ENCODE data around the gene KRT20.
"Not testable (repeated sequence)": the region's sequence is repeated elsewhere in the genome, so short reads cannot be mapped to it uniquely, and the experiment has no call there.

KRT20 gene, protein sequence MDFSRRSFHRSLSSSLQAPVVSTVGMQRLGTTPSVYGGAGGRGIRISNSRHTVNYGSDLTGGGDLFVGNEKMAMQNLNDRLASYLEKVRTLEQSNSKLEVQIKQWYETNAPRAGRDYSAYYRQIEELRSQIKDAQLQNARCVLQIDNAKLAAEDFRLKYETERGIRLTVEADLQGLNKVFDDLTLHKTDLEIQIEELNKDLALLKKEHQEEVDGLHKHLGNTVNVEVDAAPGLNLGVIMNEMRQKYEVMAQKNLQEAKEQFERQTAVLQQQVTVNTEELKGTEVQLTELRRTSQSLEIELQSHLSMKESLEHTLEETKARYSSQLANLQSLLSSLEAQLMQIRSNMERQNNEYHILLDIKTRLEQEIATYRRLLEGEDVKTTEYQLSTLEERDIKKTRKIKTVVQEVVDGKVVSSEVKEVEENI

DNA sequence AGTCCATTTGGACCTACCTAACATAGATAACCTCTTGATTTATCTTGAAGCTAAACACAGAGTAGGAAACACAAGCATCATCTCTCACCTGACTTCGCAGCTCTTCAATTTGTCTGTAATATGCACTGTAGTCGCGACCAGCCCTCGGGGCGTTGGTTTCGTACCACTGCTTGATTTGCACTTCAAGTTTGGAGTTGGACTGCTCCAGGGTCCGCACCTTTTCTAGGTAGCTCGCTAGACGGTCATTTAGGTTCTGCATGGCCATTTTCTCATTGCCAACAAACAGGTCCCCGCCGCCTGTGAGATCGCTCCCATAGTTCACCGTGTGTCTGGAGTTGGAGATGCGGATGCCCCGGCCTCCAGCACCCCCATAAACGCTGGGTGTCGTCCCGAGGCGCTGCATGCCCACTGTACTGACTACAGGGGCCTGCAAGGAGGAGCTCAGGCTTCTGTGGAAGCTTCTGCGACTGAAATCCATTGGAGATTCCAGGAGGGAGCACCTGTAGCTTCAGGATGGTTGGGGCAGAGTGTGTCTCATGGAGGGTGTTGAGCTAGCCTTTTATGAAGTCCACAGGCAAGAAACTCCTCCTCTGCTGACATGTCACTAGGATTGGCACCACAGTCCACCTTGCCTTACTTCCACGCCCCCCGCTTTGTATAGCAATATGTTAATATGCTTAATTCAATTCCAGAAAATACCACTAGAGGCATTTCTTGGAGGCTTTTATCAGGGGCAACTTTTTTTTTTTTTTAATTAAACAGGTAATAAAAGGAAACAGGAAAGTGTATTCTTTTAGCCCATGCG is at the start of gene KRT20:
TSS of gene KRT20 (minus strand) at position 535 of the 805 bp plus-strand sequence. CDS start at position 478, 57 bp downstream.
- peak; percentile 1 for DNase-seq

DNA sequence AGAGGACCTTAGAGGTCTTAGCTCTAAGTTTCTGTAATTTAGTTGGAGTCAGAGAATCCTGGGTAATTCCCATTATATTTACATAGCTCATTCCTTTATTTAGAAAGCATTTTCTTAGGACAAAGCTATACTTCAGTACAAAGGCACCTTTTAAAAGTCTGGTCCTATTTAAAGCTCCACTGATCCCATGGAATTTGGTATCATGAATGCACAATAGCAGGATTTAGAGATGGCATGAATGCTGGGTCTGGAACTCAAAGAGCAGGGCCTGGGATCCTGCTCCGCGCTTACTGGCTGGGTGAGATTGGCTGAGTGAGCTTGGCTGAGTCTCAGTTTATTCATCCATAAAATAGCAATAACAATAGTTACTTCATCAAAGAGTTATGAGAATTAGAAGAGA is 47.6 kb upstream of the KRT20 start:
- no peak for DNase-seq

DNA sequence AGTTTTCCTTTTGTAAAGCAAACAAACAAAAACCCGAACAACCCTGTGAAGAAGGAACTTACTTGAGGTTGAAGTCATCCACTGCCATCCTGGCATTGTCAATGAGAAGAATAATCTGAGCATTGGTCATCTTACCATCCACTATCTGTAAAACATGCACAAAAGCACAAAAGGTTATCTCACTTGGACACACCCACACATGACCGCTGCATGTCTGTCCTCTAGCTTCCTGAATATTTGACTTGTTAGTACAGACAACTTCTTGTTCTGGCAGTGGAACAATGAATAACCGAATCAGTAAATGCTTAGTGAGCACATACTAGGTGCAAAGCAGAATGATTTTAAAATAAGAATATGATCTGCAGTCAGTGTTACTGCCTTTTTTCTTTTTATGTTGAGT is 46.3 kb upstream of the KRT20 start:
- DNase-seq, result no peak

DNA sequence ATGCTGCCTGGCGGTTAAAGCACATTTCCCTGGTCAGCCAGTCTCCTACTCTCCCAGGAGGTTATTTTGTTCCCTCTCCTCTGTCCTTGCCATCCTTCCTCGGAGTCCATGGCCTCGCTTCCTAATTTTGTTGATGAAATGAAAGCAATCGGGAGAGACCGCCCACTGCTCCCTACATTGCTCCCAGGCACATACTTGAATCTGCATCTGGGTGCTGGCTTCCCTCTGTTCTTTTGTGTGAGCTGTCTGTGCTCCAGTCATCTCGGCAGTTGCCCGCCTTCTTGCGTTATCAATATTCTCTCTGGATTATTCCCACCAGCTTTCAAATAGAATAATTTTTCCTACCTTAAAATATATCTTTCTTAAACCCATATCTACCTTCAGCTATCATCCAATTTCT is 41.3 kb upstream of the KRT20 start:
- no peak for DNase-seq

DNA sequence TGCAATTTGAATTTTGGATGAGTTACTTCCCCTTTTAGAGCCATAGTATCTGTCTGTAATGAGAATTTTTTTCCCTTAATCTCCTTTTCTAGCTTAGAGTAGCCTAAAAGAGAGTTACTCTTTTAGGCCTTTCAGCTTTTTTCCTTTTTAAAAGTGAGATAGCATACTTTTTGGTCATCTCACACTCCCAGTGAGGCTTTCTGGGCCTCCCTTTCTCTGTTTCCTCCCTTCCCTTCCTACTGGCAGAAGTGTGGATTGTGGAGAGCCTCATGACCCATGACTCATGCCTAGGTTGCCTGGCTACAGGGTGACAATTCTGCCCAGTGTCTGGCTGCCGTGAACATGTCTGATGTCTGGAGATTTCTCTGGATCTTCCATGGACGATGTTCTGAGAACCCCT is 37.2 kb upstream of the KRT20 start:
- no peak for DNase-seq

DNA sequence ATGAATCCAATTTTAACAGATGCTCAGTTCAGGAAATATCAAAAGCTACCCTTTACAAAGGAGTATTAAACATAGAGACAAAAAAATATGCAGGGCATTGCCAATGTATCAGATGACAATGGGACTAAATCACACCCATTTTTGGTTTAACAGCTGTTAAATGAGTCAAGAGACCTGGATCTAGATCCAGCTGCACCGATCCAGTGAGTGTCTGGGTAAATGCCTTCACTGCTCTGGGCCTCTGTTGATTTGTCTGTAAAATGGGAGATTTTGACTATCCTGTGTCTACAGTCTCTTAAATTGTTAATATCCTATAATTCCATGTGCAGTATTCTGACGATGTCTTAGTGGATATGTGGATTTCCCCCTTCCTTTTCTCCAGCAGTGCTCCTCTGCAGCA is 36.0 kb upstream of the KRT20 start:
- DNase-seq, result no peak

DNA sequence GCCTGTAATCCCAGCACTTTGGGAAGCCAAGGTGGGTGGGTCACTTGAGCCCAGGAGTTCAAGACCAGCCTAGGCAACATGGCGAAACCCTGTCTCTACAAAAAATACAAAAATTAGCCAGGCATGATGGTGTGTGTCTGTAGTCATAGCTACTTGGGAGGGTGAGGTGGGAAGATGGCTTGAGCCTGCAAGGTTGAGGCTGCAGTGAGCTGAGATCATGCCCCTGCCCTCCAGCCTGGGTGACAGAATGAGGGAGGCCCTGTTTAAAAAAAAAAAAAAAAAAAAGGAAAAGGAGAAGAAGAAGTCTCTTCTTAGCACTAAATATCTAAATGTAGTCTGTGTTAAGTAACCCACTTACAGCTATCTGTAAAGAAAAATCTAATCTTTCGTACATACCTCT is 32.1 kb upstream of the KRT20 start:
- not testable (repeated sequence) for DNase-seq

DNA sequence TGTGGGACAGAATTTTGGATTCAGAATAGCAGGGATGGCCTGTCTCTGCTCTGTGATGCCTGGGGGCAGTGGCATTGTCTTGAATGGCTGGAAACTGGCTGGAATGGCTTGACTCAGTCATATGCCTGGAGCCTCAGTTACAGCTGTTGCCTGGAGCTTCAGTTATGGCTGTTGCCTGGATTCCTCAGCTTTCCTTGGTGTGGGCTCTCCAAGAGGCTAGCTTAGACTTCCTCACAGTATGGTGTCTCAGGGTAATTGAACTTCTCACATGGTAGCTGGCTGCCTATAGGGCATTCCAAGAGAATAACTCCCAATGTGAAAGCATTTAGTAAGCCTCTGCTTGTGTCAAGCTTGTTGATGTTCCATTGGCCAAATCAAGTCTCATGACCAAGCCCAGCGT is 31.3 kb upstream of the KRT20 start:
- no peak for DNase-seq

DNA sequence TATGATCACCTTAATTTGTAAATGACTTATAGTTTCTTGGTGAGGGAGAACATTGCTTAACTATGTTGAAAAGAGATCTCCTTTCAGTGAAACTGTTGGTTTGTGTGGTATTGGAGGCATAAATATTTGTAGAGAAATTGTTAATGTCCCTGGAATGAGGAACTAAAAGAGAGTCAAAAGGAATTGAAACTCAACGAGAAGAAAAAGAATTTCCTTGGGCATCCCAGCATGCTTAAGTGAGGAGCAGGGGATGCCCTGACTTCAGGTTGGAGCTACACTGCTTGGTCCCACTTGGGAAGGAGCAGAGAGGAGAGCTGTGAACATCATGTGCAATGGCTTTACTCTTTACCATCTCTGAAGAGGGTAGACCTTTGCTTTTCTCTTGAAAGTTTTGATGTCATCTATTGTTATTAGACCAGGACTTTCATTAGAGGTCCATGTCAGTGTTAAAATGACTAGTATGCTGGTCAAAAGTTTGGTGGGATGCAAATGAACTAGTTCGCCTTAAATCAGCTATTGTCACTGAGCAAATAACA is 30.7 kb upstream of the KRT20 start:
- DNase-seq, result no peak

DNA sequence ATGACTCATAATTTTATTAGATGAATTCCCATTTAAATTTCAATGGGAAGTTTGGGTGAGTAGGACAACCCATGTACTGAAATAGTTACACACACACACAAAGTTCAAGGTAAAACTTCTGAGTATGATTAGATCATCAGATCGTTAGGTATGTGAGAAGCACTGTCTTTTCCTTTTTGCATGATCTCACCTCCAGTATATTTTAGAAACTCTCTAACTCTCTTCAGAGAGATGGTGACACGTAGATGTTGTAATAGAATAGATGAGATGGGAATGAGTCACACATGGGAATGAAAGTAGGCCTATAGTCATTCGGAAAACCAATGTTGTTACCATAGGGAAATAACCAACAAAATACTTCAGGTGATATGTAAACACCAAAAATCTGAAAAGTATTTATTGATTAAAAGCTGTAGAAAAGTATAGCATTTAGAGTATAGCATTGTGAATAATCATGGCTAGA is 30.2 kb upstream of the KRT20 start:
- DNase-seq, result no peak

DNA sequence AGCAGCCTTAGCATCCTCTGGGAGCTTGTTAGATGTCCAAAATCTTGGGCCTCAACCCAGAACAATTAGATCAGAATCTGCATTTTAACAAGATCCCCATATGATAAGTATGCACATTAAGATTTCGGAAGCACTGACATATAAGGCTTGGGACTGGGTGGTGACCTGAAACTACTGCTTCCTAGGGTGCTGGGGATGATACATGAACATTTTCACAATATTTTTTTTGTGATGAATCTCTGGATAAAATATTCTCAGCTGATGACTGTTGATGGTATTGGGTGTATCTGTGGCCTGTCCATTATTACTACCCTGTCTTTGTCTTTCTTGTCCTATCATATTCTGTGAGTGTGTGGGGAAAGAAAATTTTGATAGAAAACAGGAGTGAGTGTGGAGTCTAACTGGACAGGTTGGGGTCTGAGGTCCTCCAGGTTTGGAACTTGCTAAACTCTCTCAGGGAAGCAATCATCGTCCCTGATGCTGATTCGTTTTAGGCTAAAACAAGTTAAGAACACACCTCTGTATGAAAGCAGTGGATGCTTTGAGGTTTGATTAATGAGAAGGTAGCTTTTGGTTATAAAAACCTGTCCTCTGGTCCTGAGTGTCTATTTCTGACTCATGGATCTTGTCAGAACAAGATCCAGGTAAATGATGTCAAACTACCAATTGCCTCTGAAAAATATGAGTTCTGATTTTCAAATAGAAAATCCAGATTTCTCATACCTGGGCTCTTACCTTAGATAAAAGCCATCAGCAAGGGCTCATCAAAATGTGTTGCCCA is 29.2 kb upstream of the KRT20 start:
- DNase-seq, result no peak

DNA sequence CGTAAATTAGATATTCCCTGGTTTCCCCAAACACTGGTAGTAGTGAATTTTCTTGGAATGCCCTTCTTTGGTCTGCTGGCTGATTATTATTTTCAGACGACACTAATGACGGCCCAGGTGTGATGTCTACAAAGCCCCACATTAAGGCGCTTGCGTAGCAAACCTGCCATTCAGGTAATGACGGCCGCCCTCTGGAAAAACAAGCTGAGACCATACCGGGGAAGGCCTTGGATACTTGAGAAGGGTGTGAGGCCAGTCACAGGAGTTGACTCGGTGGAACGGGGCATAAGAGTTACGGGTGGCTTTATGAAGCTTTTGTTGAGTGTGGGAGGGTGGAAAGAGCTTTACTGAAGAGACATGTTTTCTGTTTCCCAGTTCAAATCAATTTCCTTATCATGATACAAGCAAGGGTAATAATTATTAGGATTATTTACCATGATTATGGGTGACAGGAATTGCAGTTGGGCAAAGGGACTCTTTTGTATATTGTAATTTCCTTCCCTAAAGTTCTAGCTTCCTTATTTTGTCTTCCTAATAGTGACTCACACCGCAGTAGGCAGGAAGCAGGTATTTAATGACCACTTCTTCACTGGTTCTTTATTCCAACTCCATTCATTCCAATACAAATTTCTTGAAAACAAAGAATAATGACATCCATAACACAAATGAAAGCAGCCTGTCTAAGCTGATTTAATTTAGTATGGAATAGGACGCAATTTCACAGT is 27.6 kb upstream of the KRT20 start:
- DNase-seq, result no peak

DNA sequence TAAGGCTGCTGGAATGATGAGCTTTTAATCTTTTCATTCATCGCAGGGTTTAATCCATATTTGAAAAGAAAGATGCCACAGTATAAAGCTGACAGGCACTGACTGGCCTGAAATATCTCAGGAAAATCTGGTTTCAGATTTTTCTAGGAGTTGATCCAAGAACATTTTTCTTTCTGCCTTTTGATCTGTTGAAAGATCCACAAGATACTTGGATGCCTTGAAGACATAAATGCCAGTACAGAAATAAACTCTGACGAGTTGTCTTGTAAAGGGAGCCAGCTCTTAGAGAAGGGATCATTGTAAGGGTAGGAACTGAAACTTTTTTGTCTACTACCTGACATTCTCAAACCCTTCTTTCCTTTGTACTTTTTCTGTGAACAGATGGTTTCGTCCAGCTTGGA is 25.4 kb upstream of the KRT20 start:
- DNase-seq, result no peak

DNA sequence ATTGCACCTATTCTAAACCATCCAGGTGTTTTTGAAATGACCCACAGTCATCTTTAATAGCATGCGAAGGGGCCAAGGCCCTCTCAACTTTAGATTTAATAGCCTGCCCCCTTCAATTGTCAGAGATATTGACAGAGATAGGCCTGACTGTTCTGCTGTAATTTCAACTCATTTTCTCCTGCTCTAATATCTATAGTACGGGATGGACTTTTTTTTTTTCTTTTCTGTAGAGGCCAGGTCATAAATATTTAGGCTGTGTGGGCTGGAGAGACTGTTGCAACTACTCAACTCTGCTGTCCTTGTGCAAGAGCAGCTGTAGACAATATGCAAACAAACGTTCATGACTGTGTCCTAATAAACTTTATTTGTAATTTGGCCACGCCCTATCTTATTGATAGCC is 24.7 kb upstream of the KRT20 start:
- DNase-seq, result no peak

DNA sequence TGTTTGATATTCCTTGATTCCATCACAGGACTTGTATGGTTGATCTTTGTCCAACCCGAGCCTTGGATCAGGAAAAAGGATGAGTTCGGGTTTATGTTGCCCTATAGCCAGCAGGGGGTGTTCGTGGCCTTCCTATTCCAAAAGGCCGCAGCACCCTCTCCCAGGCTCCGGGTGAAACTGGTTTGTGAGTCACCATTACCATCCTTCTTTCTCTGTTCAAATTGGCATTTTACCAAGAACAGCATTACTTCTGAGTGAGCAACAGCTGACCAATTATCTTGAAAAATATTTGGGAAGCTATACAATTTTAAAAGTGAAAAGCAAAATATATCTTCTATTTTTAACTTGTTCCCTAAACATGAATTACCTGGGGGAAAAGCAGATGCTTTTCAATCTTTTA is 24.3 kb upstream of the KRT20 start:
- DNase-seq, result peak; percentile 79

DNA sequence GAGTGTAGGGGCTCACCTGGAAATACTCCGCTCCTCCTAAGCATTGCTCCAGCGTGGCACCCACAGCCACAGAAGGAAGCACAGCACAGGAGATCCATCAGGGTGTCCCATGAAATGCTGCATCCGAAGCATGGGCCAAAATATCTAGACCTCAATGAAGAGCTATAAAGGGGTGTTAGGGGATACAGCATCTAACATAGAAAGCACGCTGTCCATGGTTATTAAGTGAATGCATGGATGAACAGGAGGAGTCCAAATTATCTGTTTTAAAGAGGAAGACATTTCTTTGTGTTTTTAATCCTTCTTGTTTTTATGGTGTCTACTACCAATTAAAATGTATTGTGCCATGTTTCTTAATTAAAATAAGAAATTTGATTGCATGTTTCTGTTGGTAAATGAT is 21.6 kb upstream of the KRT20 start:
- no peak for DNase-seq

DNA sequence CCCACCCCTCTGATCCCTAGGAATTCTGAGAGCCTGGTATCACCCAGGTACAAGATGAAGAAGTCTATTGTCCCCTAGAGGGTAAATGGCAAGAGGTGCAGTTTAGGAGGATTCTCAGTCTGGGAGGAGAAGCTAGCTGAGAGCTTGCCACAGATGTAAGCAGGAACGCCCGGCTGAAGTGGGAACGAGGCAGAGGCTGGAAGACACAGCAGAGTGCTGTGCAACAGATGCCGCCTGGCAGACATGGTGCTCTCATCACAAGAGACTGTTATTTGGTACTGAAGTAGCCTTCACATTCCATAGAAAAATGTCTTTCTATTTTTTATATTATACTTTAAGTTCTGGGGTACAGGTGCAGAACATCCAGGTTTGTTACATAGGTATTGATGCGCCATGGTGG is 20.3 kb upstream of the KRT20 start:
- no peak for DNase-seq

DNA sequence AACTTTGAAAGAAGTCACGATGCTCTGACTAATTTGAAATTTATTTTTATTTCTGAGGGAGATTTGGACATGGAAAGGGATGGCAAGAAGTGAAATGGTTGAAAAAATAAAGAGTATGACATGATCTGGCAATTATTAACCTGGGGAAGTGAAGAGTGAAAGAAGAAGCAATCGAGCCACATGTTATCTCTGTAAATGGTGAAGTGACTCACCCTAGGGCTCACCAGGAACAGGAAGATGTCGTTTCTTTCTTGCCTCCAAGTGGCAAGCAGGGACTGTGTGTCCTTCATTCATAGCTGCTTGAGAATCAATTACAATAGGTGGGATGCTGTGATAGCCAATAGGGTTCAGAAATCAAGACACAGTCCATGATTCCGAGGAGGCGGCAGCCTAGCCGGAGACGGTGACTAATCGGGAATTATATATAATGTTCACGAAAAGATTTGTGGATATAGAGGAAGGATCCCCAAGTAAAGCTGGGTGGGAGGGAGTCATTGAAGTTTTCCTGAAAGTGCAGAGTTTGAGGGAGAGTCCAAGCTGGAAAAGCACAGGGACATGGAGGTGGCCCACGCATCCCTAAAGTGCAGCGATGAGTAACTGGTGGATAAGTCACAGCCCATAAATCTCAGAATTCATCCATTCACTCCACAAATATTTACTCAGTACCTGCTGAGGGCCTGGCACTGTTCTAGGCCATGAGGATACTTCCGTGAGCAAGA is 18.2 kb upstream of the KRT20 start:
- no peak for DNase-seq

DNA sequence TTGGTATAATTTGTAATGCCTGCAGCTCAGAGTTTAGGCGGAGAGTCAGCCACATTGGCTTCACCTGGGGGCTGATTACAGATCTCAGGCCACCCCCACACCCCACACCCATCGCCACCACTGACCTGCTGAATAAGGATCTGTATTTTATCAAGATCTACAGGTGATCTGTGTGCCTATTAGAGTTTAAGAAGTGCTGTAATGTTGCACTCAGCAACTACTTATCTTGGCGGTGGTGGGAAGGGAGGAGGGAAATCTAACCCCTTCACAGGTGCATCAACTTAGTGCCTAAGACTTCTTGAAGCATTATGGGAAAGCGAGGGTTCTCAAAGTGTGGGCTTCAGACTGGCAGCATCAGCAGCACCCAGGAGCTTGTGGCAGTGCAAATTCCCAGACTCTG is 17.5 kb upstream of the KRT20 start:
- DNase-seq, result no peak

DNA sequence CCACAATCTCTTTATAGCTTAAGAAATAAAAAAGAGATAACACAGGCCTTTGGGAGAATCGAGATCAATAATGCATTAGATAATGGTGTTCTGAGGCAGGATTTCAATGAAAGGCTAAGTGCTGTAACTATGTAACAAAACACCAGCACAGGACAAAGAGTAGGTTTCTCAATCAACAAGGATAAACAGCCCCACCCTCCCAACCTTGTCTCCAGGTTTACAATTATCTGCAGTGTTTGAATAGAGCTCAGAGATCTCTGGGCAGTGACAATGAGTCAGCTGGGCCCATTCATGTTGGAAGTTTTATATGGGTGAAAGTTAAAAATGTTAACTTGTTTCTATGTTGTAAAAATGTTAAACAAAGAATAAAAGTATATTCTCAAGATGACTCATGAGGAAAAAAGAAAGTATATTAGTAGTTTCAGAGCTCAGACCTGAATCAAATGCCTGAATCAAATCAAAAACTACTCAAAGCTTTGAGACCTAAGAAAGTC is 17.0 kb upstream of the KRT20 start:
- no peak for DNase-seq

DNA sequence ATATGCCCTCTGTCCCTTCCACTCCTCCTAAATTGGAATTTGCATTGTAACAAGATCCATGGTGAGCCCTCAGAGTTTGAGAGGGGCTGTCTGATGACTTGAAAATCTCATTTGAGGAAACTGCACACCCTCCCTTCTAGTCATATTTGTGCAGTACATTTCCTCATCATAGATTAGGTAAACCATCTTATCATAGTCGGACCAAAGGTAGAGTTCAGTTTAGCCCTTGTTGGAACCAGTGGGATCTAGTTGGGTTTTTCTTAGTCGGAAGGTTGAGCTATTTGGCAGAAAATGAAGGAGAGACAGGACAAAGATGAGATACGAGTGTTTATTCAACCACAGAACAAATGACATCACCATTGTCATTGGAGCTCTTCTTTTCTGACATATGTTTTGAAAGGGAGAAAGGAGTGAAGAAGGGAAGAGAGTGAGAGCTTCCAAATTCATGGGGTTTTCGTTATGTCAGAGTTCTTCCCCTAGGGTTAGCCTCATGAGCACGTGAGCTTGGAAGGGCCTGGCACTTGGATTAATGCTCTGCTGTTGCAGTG is 15.8 kb upstream of the KRT20 start:
- no peak for DNase-seq
